Mesendoderm (in vitro differentiated cells): ENCODE data around the gene IST1.

Experiments
- DNase-seq: peaks from one replicate; pipeline ENCODE4 v3.0.0; 2013
- H2AK5ac ChIP-seq: 2 replicates; pipeline ENCODE4 v1.6.1; 2013; ENCODE audit warnings: low read length, inconsistent platforms
- H2BK120ac ChIP-seq: 2 replicates; pipeline ENCODE4 v1.6.1; 2013; ENCODE audit warnings: low read depth, mild to moderate bottlenecking, low read length, moderate library complexity, mixed read lengths
- H2BK15ac ChIP-seq: replicated peaks from 2 replicates; pipeline ENCODE4 v1.6.1; 2013; ENCODE audit warnings: low read depth, mild to moderate bottlenecking, moderate library complexity
- H2BK5ac ChIP-seq: 2 replicates; pipeline ENCODE4 v1.6.1; 2013; ENCODE audit warnings: low read length, inconsistent platforms
- H3K18ac ChIP-seq: 2 replicates; pipeline ENCODE4 v1.6.1; 2013; ENCODE audit warnings: mild to moderate bottlenecking, low read length, mixed read lengths
- H3K23ac ChIP-seq: one replicate; pipeline ENCODE4 v1.6.1; 2013; ENCODE audit warnings: low read length
- H3K27ac ChIP-seq: 2 replicates; pipeline ENCODE4 v1.5.1; 2013; ENCODE audit warnings: low read depth, mild to moderate bottlenecking, inconsistent platforms, low read length, moderate library complexity
- H3K27me3 ChIP-seq: 2 replicates; pipeline ENCODE4 v1.6.1; 2013; ENCODE audit warnings: low read length, control low read depth, mild to moderate bottlenecking, inconsistent platforms; ENCODE audit not compliant: insufficient read depth, poor library complexity
- H3K36me3 ChIP-seq: 2 replicates; pipeline ENCODE4 v1.6.1; 2013; ENCODE audit warnings: low read length, inconsistent platforms; ENCODE audit not compliant: control insufficient read depth, insufficient read depth
- H3K4ac ChIP-seq: one replicate; pipeline ENCODE4 v1.6.1; 2013; ENCODE audit warnings: low read depth, mild to moderate bottlenecking, low read length, moderate library complexity
- H3K4me1 ChIP-seq: 2 replicates; pipeline ENCODE4 v1.6.1; 2013; ENCODE audit warnings: low read depth, low read length, inconsistent platforms; ENCODE audit not compliant: control insufficient read depth
- H3K4me2 ChIP-seq: 2 replicates; pipeline ENCODE4 v1.6.1; 2013; ENCODE audit warnings: low read length
- H3K4me3 ChIP-seq: 2 replicates; pipeline ENCODE4 v1.5.1; 2013; ENCODE audit warnings: mild to moderate bottlenecking, low read length
- H3K56ac ChIP-seq: one replicate; pipeline ENCODE4 v1.6.1; 2013; ENCODE audit warnings: low read length
- H3K79me1 ChIP-seq: 2 replicates; pipeline ENCODE4 v1.6.1; 2013; ENCODE audit warnings: low read length, inconsistent platforms
- H3K79me2 ChIP-seq: 2 replicates; pipeline ENCODE4 v1.6.1; 2013; ENCODE audit warnings: mild to moderate bottlenecking, low read length; ENCODE audit not compliant: control insufficient read depth, insufficient read depth
- H3K9ac ChIP-seq: 2 replicates; pipeline ENCODE4 v1.6.1; 2013; ENCODE audit warnings: low read length, inconsistent platforms
- H4K5ac ChIP-seq: one replicate; pipeline ENCODE4 v1.6.1; 2013; ENCODE audit warnings: low read length
- H4K8ac ChIP-seq: one replicate; pipeline ENCODE4 v1.6.1; 2013; ENCODE audit warnings: low read depth, mild to moderate bottlenecking, control low read depth, low read length, moderate library complexity
- WGBS: extraction: QIAGEN DNeasy Blood & Tissue Kit; methylation state at CpG from one replicate; pipeline ENCODE4 v1.1.7; 2013; ENCODE audit warnings: low lambda C conversion rate, missing lambda C conversion rate; ENCODE audit not compliant: insufficient coverage; ENCODE audit errors: extremely low coverage; 5-methylcytosine and 5-hydroxymethylcytosine counted together

Gene IST1

GRCh38 chr16:71920658-71921057, 25.3 kb downstream of the IST1 start:
- H2AK5ac ChIP-seq: no peak overlapping the region
- no peak overlapping the region for H3K4me2 ChIP-seq
- H3K27ac ChIP-seq: no peak overlapping the region
- H3K79me1 ChIP-seq: peaks cover 27% of the 10 kb centered on the region
- H3K18ac ChIP-seq: no peak overlapping the region
- H3K4me1 ChIP-seq: no peaks in the 10 kb centered on the region
- WGBS: no CpG with 5 or more reads among the region's 2 CpGs
- no peak overlapping the region for H3K56ac ChIP-seq
- no peak overlapping the region for H3K9ac ChIP-seq
- no peak overlapping the region for H3K4me3 ChIP-seq
- H3K79me2 ChIP-seq: peaks cover 30% of the 10 kb centered on the region
- DNase-seq: no peak
- H3K4ac ChIP-seq: no peak overlapping the region
- H3K36me3 ChIP-seq: peaks cover 21% of the 10 kb centered on the region
- no peak overlapping the region for H2BK15ac ChIP-seq
- no peak overlapping the region for H3K23ac ChIP-seq
- H4K8ac ChIP-seq: no peak overlapping the region
- H2BK5ac ChIP-seq: no peak overlapping the region
- H4K5ac ChIP-seq: no peak overlapping the region
- no peaks in the 10 kb centered on the region for H3K27me3 ChIP-seq
- H2BK120ac ChIP-seq: no peak overlapping the region

DNA sequence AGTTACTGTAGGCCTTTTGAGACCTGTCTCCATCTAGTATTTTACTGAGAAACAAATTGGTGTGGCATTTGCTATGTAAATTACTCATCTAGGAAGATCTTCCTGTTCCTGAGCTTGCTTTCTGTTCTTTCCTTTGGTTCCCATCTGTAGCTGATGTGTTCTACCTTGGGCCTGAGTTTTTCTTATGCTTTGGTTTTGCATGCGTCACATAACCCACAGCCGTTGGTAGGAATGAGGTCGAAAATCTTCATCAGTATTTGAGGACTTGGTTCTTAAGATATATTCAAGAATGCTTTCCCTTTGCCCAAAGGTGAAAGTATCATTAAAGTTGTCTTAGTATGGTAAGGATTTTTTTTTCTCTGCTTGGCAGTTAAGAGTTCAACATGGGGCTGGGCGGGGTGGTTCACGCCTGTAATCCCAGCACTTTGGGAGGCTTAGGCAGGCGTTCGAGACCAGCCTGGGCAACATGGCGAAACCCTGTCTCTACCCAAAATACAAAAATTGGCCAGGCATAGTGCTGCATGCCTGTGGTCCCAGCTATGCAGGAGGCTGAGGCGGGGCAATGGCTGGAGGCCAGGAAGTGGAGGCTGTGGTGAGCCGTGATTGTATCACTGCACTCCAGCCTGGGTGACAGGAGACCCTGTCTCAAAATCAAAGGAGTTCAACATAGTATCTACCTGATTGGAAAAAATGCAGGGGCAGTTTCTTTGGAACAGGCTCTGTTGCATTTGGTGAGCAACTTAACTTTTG, 28.8 kb downstream of the IST1 start:
- Histone ChIP-seq H3K27me3 (no peaks in the 10 kb centered on the region), H3K27ac (no peak overlapping the region), H3K79me1 (peaks cover 16% of the 10 kb centered on the region), H3K18ac (no peak overlapping the region), H3K4me2 (no peak overlapping the region), H3K4me3 (no peak overlapping the region), H3K36me3 (peaks cover 24% of the 10 kb centered on the region), H2BK120ac (no peak overlapping the region), H3K9ac (no peak overlapping the region), H4K8ac (no peak overlapping the region), H3K4ac (no peak overlapping the region), H2BK5ac (no peak overlapping the region), H2AK5ac (no peak overlapping the region), H4K5ac (no peak overlapping the region), H3K23ac (no peak overlapping the region), H3K79me2 (peaks cover 7% of the 10 kb centered on the region), H2BK15ac (no peak overlapping the region), H3K4me1 (no peaks in the 10 kb centered on the region), H3K56ac (no peak overlapping the region)
- no peak for DNase-seq
- no CpG with 5 or more reads among the region's 10 CpGs for WGBS

DNA sequence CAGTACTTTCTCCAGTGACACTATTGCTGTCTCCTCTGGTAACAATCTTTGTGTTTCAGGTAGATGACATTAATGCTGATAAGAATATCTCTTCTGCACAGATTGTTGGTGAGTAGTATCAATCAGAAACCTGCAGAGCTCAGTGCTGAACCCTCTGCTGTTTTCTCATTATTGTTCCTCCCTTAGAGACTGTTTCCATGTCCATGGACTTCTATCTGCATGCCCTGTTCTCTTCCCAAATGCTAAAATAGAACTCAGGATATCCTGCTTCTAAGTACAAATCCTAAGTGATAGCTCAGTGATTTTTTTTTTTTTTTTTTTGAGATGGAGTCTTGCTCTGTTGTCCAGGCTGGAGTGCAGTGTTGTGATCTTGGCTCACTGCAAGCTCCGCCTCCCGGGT, 29.4 kb downstream of the IST1 start:
- Histone ChIP-seq H3K4me1 (no peaks in the 10 kb centered on the region), H3K56ac (no peak overlapping the region), H3K79me1 (peaks cover 11% of the 10 kb centered on the region), H3K4me2 (no peak overlapping the region), H4K8ac (no peak overlapping the region), H4K5ac (no peak overlapping the region), H3K27me3 (no peaks in the 10 kb centered on the region), H3K79me2 (peaks cover 4% of the 10 kb centered on the region), H2AK5ac (no peak overlapping the region), H2BK120ac (no peak overlapping the region), H3K4ac (no peak overlapping the region), H3K27ac (no peak overlapping the region), H2BK5ac (no peak overlapping the region), H3K36me3 (peaks cover 22% of the 10 kb centered on the region), H3K18ac (no peak overlapping the region), H2BK15ac (no peak overlapping the region), H3K4me3 (no peak overlapping the region), H3K9ac (no peak overlapping the region), H3K23ac (no peak overlapping the region)
- WGBS: no CpG with 5 or more reads among the region's 2 CpGs
- DNase-seq: no peak

- no peaks in the 10 kb centered on the region for H3K79me2 ChIP-seq
- H2BK5ac ChIP-seq: no peak overlapping the region
- no peak overlapping the region for H3K4me2 ChIP-seq
- no peak overlapping the region for H2BK15ac ChIP-seq
- H3K27ac ChIP-seq: no peak overlapping the region
- H3K4me1 ChIP-seq: no peaks in the 10 kb centered on the region
- no peak overlapping the region for H2BK120ac ChIP-seq
- no peak overlapping the region for H3K56ac ChIP-seq
- no peak overlapping the region for H4K5ac ChIP-seq
- peaks cover 6% of the 10 kb centered on the region for H3K79me1 ChIP-seq
- H3K4me3 ChIP-seq: no peak overlapping the region
- DNase-seq: peak; percentile 53
- no peaks in the 10 kb centered on the region for H3K27me3 ChIP-seq
- no CpG with 5 or more reads among the region's 3 CpGs for WGBS
- no peak overlapping the region for H3K18ac ChIP-seq
- H2AK5ac ChIP-seq: no peak overlapping the region
- H3K36me3 ChIP-seq: peaks cover 17% of the 10 kb centered on the region
- no peak overlapping the region for H4K8ac ChIP-seq
- H3K9ac ChIP-seq: no peak overlapping the region
- H3K23ac ChIP-seq: no peak overlapping the region
- H3K4ac ChIP-seq: no peak overlapping the region
Measured at GRCh38 chr16:71927383-71927782, 32.1 kb downstream of the IST1 start.

GRCh38 chr16:71927787-71928186, 32.5 kb downstream of the IST1 start:
- Histone ChIP-seq H3K23ac (no peak overlapping the region), H2BK120ac (no peak overlapping the region), H3K27me3 (no peaks in the 10 kb centered on the region), H3K79me2 (no peaks in the 10 kb centered on the region), H3K18ac (no peak overlapping the region), H3K9ac (no peak overlapping the region), H3K27ac (no peak overlapping the region), H3K4me3 (no peak overlapping the region), H3K4ac (no peak overlapping the region), H3K4me2 (no peak overlapping the region), H3K79me1 (peaks cover 6% of the 10 kb centered on the region), H3K36me3 (peaks cover 17% of the 10 kb centered on the region), H2BK5ac (no peak overlapping the region), H2BK15ac (no peak overlapping the region), H2AK5ac (no peak overlapping the region), H3K4me1 (no peaks in the 10 kb centered on the region), H3K56ac (no peak overlapping the region), H4K5ac (no peak overlapping the region), H4K8ac (no peak overlapping the region)
- WGBS: no CpG with 5 or more reads among the region's 5 CpGs
- no peak for DNase-seq

GRCh38 chr16:71929048-71929447, 33.7 kb downstream of the IST1 start:
- Histone ChIP-seq H3K23ac (no peak overlapping the region), H2AK5ac (no peak overlapping the region), H3K79me1 (peaks cover 6% of the 10 kb centered on the region), H2BK5ac (no peak overlapping the region), H2BK120ac (no peak overlapping the region), H4K5ac (no peak overlapping the region), H3K56ac (no peak overlapping the region), H4K8ac (no peak overlapping the region), H3K9ac (no peak overlapping the region), H3K27me3 (no peaks in the 10 kb centered on the region), H3K4me1 (no peaks in the 10 kb centered on the region), H3K18ac (no peak overlapping the region), H3K27ac (no peak overlapping the region), H3K4me3 (no peak overlapping the region), H3K36me3 (peaks cover 15% of the 10 kb centered on the region), H3K79me2 (no peaks in the 10 kb centered on the region), H2BK15ac (no peak overlapping the region), H3K4ac (no peak overlapping the region), H3K4me2 (no peak overlapping the region)
- no CpG with 5 or more reads among the region's 3 CpGs for WGBS
- DNase-seq: peak; percentile 16
